GM21825 (cell line): Measurements from ENCODE around the gene SPTBN2.

Experiments used
- ATAC-seq: cut with Tn5 transposase; IDR thresholded peaks from one replicate; pipeline ENCODE4 v1.9.1; 2021; ENCODE audit warnings: mild to moderate bottlenecking, moderate library complexity; ENCODE audit not compliant: unreplicated experiment

SPTBN2 gene

GRCh38 chr11:66728693-66729385 is at the start of gene SPTBN2:
Gene SPTBN2, minus strand, starts transcription at chr11:66729216. Its CDS starts 7,976 bp downstream, at chr11:66721240.
- ATAC-seq, result no peak

GRCh38 chr11:66768818-66769217 is 39.8 kb upstream of the SPTBN2 start:
- no peak for ATAC-seq

- ATAC-seq, result no peak
These were observed 39.1 kb upstream of the SPTBN2 start for GRCh38 chr11:66768088-66768521.

DNA sequence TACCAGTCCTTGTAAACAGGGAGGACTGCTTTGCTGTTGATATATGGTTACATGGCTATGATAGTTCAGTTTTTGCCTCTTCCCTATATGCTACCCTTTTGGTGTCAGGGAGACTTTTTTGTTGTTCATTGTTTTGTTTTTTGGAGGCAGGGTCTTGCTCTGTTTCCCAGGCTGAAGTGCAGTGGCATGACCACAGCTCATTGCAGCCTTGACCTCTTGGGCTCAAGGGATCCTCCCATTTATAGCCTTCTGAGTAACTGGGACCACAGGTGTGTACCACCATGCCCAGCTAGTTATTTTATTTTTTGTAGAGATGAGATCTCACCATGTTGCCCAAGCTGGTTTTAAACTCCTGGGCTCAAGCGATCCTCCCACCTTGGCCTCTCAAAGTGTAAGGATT is 38.6 kb upstream of the SPTBN2 start:
- no peak for ATAC-seq

DNA sequence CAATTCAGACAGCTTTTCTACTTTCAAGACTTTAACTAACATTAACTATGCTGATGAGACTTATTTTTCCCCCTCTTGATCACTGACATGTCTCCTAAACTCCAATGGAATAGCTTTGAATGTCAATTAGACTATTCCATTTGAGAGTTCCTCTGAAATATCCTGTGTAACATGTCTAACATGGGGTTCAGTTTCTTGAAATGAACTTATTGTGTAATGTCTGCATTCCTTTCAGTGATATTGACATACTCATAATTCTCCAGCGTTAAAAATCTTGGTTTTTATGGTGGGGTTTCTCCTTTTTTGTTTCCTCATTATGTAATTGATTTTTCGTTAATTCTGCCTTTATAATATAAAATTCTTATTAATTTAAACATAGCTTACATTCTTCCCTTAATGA is 37.7 kb upstream of the SPTBN2 start:
- ATAC-seq, result no peak

DNA sequence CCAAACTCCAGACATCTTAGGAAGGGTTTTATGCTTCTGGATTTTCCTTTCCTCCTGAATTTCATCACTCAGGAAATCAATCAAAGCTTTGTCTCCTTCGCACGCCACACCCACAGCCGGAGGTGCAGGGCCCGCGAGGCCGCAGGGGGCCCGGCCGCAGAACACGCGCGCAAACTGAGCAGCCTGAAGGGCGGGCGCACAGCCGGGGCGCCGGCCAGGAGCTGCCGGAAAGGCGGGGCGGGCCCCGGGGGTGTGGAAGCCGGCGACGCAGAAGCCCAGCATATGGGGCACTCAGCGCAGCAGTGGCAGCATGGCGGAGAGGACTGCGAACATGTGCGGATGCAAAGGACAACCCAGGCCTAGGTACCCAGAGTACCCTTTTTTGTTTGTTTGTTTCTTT is 33.1 kb upstream of the SPTBN2 start:
- no peak for ATAC-seq

DNA sequence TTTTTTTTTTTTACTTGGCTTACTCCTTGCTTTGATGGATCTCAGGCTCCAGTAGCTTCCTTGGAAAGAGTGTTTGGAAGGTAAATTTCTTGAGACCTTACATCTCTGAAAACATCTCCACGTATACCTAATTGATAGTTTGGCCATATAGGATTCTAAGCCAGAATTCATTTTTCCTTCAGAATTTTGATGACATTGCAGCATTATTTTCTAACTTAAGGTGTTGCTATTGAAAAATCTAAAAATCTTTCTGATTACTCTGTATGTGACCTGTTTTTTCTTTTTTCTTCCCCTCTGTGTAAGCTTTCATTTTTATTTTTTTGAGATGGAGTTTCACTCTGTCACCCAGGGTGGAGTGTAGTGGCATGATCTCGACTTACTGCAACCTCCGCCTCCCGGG is 23.1 kb upstream of the SPTBN2 start:
- ATAC-seq, result no peak

- ATAC-seq, result no peak
These were observed 20.1 kb upstream of the SPTBN2 start for GRCh38 chr11:66749091-66749490.

DNA sequence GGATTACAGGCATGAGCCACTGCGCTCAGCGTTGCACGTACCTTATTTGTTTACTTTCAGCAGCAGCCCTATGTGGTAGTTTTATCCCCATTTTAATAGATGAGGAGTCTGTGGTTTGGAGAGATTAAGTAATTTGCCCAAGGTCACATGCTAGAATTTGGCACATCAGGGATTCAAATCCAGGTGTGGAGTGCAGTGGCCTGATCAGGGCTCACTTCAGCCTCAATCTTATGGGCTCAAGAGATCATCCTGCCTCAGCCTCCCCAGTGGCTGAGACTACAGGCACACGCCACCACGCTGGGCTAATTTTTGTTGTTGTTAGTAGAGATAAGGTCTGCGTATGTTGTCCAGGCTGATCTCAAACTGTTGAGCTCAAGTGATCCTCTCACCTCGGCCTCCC is 18.5 kb upstream of the SPTBN2 start:
- ATAC-seq, result no peak

GRCh38 chr11:66745356-66746235 is 16.6 kb upstream of the SPTBN2 start:
- ATAC-seq, result peak; percentile 39

DNA sequence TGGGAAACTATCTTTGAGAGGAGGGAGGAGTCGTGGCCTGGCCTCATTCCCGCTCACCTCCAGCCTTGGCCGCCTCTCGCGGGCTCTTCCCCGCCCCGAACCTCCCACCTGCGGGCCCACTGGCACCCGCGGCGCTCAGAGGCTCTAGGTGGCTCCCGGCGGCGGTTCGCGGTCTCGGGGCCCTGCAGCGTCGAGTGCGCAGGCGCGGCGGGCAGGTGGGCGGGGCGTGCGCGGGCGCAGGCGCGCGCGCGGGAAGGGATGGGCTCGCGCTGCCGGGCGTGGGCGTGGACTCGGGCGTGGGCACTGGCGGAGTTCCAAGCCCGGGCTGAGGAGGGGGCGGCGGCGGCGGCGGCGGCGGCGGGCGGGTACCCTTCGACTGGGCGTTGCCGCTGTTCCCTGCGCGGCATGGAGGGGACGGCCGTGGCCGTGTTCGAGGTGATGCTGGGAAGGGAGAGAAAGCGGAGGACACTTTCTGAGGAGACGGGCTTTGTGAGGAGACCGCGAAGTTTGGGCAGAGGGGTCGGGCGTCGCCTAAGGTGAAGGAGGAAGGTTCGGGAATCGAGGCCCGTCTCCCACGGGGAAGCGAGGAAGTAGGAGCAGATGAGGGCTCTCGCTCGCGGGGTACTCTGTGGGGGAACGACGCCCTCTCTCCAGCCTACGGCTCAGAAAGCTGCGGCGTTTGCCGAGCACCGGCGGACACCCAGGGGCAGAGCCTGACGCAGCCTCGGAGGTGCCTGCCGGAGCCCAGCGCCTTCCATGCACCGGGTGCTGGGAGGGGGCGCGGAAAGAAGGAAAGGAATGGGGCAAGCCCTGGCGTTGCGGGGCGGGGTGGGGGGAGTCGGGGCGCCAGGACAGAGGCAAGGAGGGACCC is 15.7 kb upstream of the SPTBN2 start:
- peak; percentile 83 for ATAC-seq

DNA sequence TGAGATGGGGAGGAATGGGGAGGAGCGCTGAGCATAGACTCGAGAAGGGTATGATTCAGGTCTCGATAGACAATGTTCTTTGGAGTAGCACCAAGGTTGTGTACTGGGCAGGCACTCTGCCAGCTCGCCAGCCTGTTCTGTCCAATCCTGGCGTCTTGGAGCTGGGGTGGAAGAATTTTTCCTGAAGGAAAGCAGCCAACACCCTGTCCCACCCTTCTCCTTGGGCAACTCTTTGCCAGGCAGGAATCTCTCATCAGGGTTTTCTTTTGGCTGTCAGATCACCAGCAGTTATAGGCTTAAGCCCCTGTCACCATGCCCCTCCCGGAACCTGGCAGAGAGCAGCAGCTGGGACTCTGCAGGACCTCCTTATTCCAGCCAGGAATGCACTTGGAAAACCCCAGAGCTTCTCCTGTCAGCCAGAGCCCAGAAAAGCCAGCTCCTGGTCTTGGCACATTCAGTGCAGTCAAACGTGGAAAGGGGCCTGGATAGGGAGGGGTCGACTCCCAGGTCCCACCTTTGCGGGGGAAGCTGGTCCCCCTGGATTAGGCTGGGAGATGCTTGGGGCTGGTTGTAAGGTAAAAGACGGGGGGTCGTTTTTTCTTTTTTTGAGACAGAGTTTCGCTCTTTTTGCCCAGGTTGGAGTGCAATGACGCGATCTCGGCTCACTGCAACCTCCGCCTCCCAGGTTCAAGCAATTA is 14.4 kb upstream of the SPTBN2 start:
- ATAC-seq, result no peak

DNA sequence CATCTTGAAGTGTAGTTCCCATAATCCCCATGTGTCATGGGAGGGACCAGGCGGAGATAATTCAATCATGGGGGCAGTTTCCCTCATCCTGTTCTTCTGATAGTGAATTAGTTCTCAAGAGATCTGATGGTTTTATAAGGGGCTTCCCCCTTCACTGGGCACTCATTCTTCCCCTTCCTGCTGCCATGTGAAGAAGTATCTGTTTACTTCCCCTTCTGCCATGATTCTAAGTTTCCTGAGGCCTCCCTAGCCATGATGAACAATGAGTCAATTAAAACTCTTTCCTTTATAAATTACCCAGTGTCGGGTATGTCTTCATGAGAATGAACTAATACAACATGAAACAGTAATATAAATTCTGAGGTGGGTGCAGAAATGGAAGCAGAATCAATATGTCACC is 12.1 kb upstream of the SPTBN2 start:
- no peak for ATAC-seq

- no peak for ATAC-seq
These were observed 11.0 kb upstream of the SPTBN2 start for GRCh38 chr11:66739983-66740382.

GRCh38 chr11:66734215-66734614 is 5.2 kb upstream of the SPTBN2 start:
- no peak for ATAC-seq

DNA sequence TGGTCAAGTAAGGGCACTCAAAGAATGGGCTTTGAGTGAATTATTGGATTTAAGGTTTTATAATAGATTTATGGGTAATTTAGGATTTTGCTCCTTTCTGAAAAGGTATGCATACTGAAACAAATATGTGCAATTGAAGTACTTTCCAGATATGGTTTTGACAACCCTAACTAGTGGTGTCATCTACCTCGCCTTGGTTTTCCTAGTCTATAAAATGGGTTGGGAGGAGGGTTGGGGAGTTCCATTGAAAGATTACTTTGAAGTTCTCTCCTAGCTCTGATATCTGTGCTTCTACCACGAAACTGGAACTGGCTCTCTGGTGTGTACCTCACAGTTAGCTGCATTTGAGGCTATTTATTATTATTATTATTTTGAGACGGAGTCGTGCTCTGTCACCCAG is 431 bp upstream of the SPTBN2 start:
- ATAC-seq, result no peak

DNA sequence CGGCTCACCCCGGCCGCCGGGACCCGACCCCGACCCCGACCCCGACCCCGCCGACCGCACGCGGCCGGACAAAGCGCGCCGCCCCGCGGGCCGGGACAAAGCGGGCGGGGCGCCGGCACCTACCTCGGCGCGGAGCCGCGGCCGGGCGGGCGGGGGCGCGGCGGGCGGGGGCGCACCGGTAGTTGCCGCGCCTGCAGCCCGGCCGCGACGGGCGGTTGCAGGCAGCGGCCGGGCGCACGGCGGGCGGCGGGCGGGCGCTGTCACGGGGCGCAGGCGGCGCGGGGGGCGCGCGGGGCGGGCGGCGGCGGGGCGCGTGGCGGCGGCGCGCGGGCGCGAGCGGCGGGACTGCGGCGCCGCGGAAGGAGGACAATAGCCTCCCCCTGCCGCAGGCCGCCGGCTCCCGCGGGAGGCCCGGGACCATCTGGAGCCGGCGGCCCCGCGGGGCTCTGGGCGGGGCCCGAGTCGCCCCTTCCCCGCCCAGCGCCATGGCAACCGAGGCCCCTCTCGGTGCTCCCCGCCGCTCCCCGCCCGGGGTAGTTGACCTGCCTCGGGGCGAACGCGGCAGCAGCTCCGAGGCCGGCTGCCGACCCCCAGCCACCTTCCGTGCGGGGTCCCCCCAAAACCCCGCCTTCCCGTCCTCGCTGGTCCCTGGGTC is 851 bp downstream of the SPTBN2 start:
- ATAC-seq, result no peak

GRCh38 chr11:66727282-66728037 is 1.6 kb downstream of the SPTBN2 start:
- ATAC-seq, result no peak

- ATAC-seq, result no peak
These were observed 3.4 kb downstream of the SPTBN2 start for GRCh38 chr11:66725647-66726046.
